Tibial artery (tissue), 4 donors: ENCODE results near the gene LYZL2.

Experiments used
- DNase-seq, 2 donors: peaks; one replicate each; pipeline ENCODE4 v3.0.0-alpha.2; 2019
- H3K27ac ChIP-seq, 2 donors: fragments of 200-600 bp; sonication (generic) in 1 of 2; 1 replicate in 1 of 2; 2 replicates in 1 of 2; pipeline ENCODE4 v1.5.1; 2018 to 2019; ENCODE audit warnings: mild to moderate bottlenecking in 1 of 2
- H3K27me3 ChIP-seq, 2 donors: fragments of 200-600 bp; sonication (generic) in 1 of 2; one replicate each; pipeline versions ENCODE4 v1.5.1 to v1.6.0; 2016 to 2019
- H3K36me3 ChIP-seq, 3 donors: fragments of 200-600 bp; sonication (generic) in 2 of 3; one replicate each; pipeline ENCODE4 v1.5.1; 2016 to 2019; ENCODE audit warnings: mild to moderate bottlenecking in 2 of 3
- H3K4me1 ChIP-seq, 4 donors: fragments of 200-600 bp; sonication (generic) in 2 of 4; 1 replicate in 3 of 4; 2 replicates in 1 of 4; pipeline ENCODE4 v1.5.1; 2016 to 2019
- H3K4me3 ChIP-seq, 2 donors: fragments of 200-600 bp; sonication (generic) in 1 of 2; 1 replicate in 1 of 2; 2 replicates in 1 of 2; pipeline ENCODE4 v1.5.1; 2018 to 2019; ENCODE audit warnings: mild to moderate bottlenecking in 2 of 2
- H3K9me3 ChIP-seq, 3 donors: fragments of 200-600 bp; sonication (generic) in 1 of 3; one replicate each; pipeline ENCODE4 v1.5.1; 2016 to 2019
- intact Hi-C: fragments of 100-400 bp; cut with DNase I; formaldehyde crosslinking; loops from one replicate; pipeline ENCODE4 v1.15.0; 2023; ENCODE audit warnings: low total_unique reads
- TF ChIP-seq, protein P1 (sequence below), 2 experiments: fragments of 200-600 bp in 1 of 2; fragments of 450-650 bp in 1 of 2; IDR thresholded peaks; one replicate each; pipeline ENCODE4 v1.5.1; 2017 to 2019; ENCODE audit warnings: antibody characterized with exemption in 2 of 2, mild to moderate bottlenecking in 1 of 2, moderate library complexity in 1 of 2

Gene LYZL2

DNA sequence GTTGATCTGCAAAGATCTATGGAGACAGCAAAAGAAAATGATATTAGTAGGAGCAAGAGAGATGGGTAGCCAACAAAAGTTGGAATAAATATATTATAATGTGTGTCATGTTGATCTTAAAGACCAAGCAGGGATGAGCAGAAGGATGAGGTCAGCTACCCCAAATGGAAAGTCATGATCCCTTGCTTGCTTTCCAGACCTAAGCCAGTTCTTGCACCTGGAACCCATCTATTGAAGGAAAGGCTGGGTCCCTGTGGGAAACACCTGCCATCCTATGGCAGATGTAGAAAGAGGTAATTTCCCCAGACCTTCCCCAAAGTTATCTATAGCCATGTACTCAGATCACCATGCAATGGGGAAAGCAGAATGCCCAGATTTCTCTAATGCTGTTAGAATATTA lies 52.5 kb downstream of the LYZL2 start:
- H3K4me3 ChIP-seq: no peak overlapping the region
- H3K27me3 ChIP-seq: no peaks in the 10 kb centered on the region
- TF ChIP-seq, protein P1, sequence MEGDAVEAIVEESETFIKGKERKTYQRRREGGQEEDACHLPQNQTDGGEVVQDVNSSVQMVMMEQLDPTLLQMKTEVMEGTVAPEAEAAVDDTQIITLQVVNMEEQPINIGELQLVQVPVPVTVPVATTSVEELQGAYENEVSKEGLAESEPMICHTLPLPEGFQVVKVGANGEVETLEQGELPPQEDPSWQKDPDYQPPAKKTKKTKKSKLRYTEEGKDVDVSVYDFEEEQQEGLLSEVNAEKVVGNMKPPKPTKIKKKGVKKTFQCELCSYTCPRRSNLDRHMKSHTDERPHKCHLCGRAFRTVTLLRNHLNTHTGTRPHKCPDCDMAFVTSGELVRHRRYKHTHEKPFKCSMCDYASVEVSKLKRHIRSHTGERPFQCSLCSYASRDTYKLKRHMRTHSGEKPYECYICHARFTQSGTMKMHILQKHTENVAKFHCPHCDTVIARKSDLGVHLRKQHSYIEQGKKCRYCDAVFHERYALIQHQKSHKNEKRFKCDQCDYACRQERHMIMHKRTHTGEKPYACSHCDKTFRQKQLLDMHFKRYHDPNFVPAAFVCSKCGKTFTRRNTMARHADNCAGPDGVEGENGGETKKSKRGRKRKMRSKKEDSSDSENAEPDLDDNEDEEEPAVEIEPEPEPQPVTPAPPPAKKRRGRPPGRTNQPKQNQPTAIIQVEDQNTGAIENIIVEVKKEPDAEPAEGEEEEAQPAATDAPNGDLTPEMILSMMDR (IDR thresholded peaks at IDR 0.05): no peak
- no peaks in the 10 kb centered on the region for H3K36me3 ChIP-seq
- DNase-seq: no peak
- H3K4me1 ChIP-seq: no peaks in the 10 kb centered on the region
- H3K9me3 ChIP-seq: no peaks in the 10 kb centered on the region
- no peak overlapping the region for H3K27ac ChIP-seq
- intact Hi-C loops: no loop called here

- no peak overlapping the region for H3K4me3 ChIP-seq
- no peak for DNase-seq
- H3K9me3 ChIP-seq: no peaks in the 10 kb centered on the region
- H3K4me1 ChIP-seq: no peaks in the 10 kb centered on the region
- no peak overlapping the region for H3K27ac ChIP-seq
- no peaks in the 10 kb centered on the region for H3K36me3 ChIP-seq
- H3K27me3 ChIP-seq: no peaks in the 10 kb centered on the region
- intact Hi-C loops: no loop called here
- TF ChIP-seq, protein P1 (IDR thresholded peaks at IDR 0.05): no peak
These were observed 52.9 kb downstream of the LYZL2 start for GRCh38 chr10:30576641-30577040.

DNA sequence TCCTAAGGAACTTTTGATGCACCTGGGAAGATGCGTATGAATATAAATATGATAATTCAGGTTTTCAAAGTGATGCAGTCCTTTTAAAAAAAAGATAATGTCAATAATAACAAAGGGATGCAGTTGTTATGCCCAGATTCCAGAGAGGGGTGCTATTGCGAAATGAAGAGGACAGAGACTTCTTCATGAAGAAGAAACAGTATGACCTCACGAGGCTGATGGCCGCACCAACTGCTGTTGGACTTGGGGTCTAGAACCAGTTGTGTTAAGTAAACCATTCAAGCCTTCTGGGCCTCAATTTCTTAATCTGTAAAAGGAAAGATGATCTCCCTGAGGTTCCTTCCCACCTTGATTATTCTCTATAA lies 55.1 kb downstream of the LYZL2 start:
- Histone ChIP-seq H3K4me3 (no peak overlapping the region), H3K27me3 (no peaks in the 10 kb centered on the region), H3K9me3 (no peaks in the 10 kb centered on the region), H3K4me1 (no peaks in the 10 kb centered on the region), H3K36me3 (no peaks in the 10 kb centered on the region), H3K27ac (no peak overlapping the region)
- TF ChIP-seq, protein P1 (IDR thresholded peaks at IDR 0.05): no peak
- DNase-seq: no peak
- intact Hi-C loops: no loop called here

DNA sequence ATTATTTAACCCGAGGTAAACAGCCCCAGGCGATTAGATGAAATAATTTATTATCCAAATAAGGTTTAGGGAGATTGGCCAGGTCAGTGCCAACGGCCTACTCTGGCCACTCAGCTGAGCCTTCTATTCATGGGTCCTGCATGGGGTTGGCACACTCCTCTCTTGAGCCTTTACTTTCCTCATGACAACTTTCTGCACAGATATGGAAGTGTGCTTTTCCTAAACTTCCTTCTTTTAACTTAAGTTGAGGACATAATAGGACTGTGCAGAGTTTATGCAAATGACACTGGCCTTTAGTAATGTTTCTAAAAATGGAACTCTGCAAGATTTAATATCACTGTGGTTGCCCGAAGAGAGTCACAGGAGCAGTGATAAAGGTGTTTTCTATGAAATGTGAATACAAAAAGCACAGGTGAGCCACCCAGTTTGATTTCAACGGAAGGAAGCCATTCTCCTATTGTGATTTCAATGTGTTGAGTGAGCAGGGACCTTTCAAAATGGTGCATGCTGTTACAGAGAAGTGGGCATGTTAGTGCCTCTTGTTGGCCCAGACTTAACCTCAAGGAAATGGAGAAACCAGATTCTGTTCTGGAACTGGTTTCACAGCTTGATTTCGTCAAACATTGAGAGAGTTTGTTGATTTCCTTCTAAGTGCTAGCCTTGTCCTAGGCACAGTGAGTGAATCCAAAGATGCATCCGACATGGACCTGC lies 55.7 kb downstream of the LYZL2 start:
- TF ChIP-seq, protein P1 (IDR thresholded peaks at IDR 0.05): no peak
- intact Hi-C loops: no loop called here
- H3K4me3 ChIP-seq: no peak overlapping the region
- DNase-seq: no peak
- H3K4me1 ChIP-seq: no peaks in the 10 kb centered on the region
- H3K27ac ChIP-seq: no peak overlapping the region
- H3K27me3 ChIP-seq: no peaks in the 10 kb centered on the region
- no peaks in the 10 kb centered on the region for H3K9me3 ChIP-seq
- H3K36me3 ChIP-seq: no peaks in the 10 kb centered on the region

DNA sequence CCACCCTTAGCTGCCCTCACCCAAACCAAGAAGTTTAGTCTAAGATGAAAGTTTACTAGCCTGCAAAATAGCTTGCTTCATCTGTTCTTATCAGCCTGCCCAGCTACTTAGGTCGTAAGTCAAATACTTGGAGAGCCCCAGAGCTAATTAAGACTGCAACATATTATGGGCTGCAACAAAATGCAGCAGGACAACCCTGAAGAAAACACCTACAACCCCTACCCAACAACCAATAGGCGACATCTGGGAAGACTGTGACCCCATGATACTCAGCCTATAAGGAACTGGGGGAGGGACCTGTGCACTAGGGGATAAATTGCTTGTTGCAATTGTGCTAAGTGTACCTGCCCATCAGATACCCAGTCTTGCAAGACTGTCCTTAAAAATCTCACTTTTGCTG lies 64.1 kb downstream of the LYZL2 start:
- no peak for DNase-seq
- Histone ChIP-seq H3K36me3 (no peaks in the 10 kb centered on the region), H3K9me3 (no peaks in the 10 kb centered on the region), H3K4me1 (no peaks in the 10 kb centered on the region), H3K27me3 (no peaks in the 10 kb centered on the region), H3K4me3 (no peak overlapping the region), H3K27ac (no peak overlapping the region)
- intact Hi-C loops: no loop called here
- TF ChIP-seq, protein P1 (IDR thresholded peaks at IDR 0.05): no peak

- Histone ChIP-seq H3K9me3 (no peaks in the 10 kb centered on the region), H3K36me3 (no peaks in the 10 kb centered on the region), H3K27me3 (no peaks in the 10 kb centered on the region), H3K4me1 (no peaks in the 10 kb centered on the region), H3K4me3 (no peak overlapping the region), H3K27ac (no peak overlapping the region)
- DNase-seq: no peak
- TF ChIP-seq, protein P1 (IDR thresholded peaks at IDR 0.05): no peak
- intact Hi-C loops: no loop called here
These were observed 66.8 kb downstream of the LYZL2 start for GRCh38 chr10:30562787-30563186.
